GM18499 (cell line): Measurements from ENCODE around the gene CD160.

Experiments
- ATAC-seq: cut with Tn5 transposase; IDR thresholded peaks from one replicate; pipeline ENCODE4 v1.9.1; 2021; ENCODE audit warnings: moderate number of reproducible peaks; ENCODE audit not compliant: insufficient read depth, unreplicated experiment

Gene CD160

DNA sequence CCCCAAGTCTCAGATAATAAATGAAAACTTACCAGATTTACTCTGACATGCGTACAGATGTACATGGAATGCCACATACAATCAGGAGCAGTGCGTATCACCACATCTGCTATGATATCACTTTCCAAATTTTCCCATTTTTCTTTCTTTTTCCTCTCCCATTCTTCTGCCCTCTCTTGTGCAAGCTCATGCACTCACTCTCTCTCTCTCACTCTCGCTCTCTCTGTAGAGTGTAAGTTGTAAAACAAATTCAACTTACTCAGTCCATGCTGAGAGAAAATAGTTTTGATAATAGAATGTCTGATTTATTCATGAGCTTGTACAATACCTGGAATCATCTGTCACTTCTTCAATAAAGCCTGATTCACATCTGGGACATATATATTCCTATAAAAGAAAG is 69.3 kb downstream of the CD160 start:
- ATAC-seq, result no peak
